GM10248 (cell line): ENCODE results near the gene HIVEP2.

Source experiments
- CTCF ChIA-PET: fragments of 300-600 bp; sonication (Branson Sonifier 250); formaldehyde crosslinking; extraction: SDS; loops from one replicate; lab custom pipeline; 2021; ENCODE audit warnings: antibody characterized with exemption; lab: Yijun Ruan, JAX
- POLR2A ChIA-PET: fragments of 350-650 bp; sonication (Branson Sonifier 250); formaldehyde crosslinking; extraction: SDS; loops from one replicate; lab custom pipeline; 2020; ENCODE audit warnings: antibody characterized with exemption; lab: Yijun Ruan, JAX
- DNase-seq: peaks from one replicate; pipeline ENCODE4 v3.0.0; 2012; ENCODE audit errors: extremely low spot score
- CTCF ChIP-seq: IDR thresholded peaks from 2 replicates; pipeline ENCODE4 v1.5.1; 2012; ENCODE audit warnings: mild to moderate bottlenecking, low read depth; ENCODE audit errors: extremely low read depth, missing control alignments, control extremely low read depth

Gene HIVEP2

GRCh38 chr6:142713959-142714358 lies 231.0 kb downstream of the HIVEP2 start:
- no peak for DNase-seq
- ChIA-PET CTCF (interaction anchor here (1.3 to 1.6 kb wide), 4 partner anchors 10 to 21 kb away, joined by 3 to 4 read pairs (median 4); no protein-coding TSS in a partner anchor), POLR2A (no interaction called here)
- no peak for TF ChIP-seq CTCF

- POLR2A ChIA-PET = no interaction called here
- no peak for DNase-seq
- no peak for TF ChIP-seq CTCF
- CTCF ChIA-PET = interaction anchor here (0.9 to 2.0 kb wide), 2 partner anchors 11 to 19 kb away, joined by 3 to 7 read pairs; no protein-coding TSS in a partner anchor
These were observed 232.7 kb downstream of the HIVEP2 start for GRCh38 chr6:142712231-142712630.

GRCh38 chr6:142708651-142709050 lies 236.3 kb downstream of the HIVEP2 start:
- no peak for TF ChIP-seq CTCF
- no peak for DNase-seq
- ChIA-PET POLR2A (no interaction called here), CTCF (no interaction called here)

GRCh38 chr6:142707255-142707654 lies 237.7 kb downstream of the HIVEP2 start:
- DNase-seq = no peak
- TF ChIP-seq CTCF = no peak
- CTCF ChIA-PET = interaction anchor here (0.8 to 2.1 kb wide), 3 partner anchors 9 to 28 kb away, joined by 3 to 5 read pairs (median 4); no protein-coding TSS in a partner anchor
- POLR2A ChIA-PET = no interaction called here

GRCh38 chr6:142706210-142706609 lies 238.8 kb downstream of the HIVEP2 start:
- no peak for DNase-seq
- no peak for TF ChIP-seq CTCF
- ChIA-PET POLR2A (no interaction called here), CTCF (interaction anchor here (0.9 to 2.1 kb wide), 3 partner anchors 10 to 30 kb away, joined by 3 to 6 read pairs (median 5); no protein-coding TSS in a partner anchor)

- ChIA-PET POLR2A (no interaction called here), CTCF (no interaction called here)
- no peak for TF ChIP-seq CTCF
- no peak for DNase-seq
These were observed 239.9 kb downstream of the HIVEP2 start for GRCh38 chr6:142705054-142705453.
